ENCODE measurements around the gene TEPSIN. TPM values are rescaled to one million over a fixed set of nuclear protein-coding genes. Genes with fewer than 3 reads are reported as not detected.

Gene TEPSIN
- total RNA-seq, 6 donors from 2014 or later, result 33.1 to 141 (median 49.7) TPM

GRCh38 chr17:81187586-81188490 lies 51.0 kb downstream of the TEPSIN start:
- H3K4me3 ChIP-seq, result no peak overlapping the region
- H3K36me3 ChIP-seq, result peaks cover 0 to 15% (median 5%) of the 10 kb centered on the region in 4 donors
- DNase-seq (peak in 1 of 2 donors; percentile 76), ATAC-seq (ENCODE audit: low FRiP score in 2 of 2) (no peak)
- no peaks in the 10 kb centered on the region for H3K4me1 ChIP-seq
- no peaks in the 10 kb centered on the region for H3K9me3 ChIP-seq
- H3K27ac ChIP-seq, result no peak overlapping the region
- no peaks in the 10 kb centered on the region for H3K27me3 ChIP-seq
- WGBS, 2 donors, result 93 to 94% methylated on average over 16 to 23 of the region's 26 CpGs
- TF ChIP-seq POLR2A (IDR thresholded peaks at IDR 0.05) (no peak), EP300 (IDR thresholded peaks at IDR 0.05) (no peak), POLR2AphosphoS5 (IDR thresholded peaks at IDR 0.05) (no peak)
- TF ChIP-seq, protein P1, sequence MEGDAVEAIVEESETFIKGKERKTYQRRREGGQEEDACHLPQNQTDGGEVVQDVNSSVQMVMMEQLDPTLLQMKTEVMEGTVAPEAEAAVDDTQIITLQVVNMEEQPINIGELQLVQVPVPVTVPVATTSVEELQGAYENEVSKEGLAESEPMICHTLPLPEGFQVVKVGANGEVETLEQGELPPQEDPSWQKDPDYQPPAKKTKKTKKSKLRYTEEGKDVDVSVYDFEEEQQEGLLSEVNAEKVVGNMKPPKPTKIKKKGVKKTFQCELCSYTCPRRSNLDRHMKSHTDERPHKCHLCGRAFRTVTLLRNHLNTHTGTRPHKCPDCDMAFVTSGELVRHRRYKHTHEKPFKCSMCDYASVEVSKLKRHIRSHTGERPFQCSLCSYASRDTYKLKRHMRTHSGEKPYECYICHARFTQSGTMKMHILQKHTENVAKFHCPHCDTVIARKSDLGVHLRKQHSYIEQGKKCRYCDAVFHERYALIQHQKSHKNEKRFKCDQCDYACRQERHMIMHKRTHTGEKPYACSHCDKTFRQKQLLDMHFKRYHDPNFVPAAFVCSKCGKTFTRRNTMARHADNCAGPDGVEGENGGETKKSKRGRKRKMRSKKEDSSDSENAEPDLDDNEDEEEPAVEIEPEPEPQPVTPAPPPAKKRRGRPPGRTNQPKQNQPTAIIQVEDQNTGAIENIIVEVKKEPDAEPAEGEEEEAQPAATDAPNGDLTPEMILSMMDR (IDR thresholded peaks at IDR 0.05), result no peak

DNA sequence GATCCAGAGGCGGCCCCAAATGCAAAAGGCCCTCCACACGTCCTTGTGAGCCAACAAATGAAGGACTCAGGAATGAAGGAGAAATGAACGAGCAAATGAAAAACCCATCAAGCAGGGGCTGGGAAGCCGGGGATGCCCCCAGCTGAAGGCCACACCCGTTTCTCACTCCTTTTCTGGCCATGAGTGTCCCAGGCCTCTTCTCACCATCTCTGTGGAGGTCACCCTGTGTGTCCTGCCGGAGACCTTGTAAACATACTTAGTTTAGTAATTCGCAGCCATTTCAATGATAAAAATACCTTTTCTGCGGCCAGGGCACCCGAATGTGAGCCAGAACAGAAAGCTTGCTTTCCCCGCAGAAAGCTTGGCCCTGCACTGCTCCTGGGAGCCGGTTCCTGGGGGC lies 51.7 kb downstream of the TEPSIN start:
- Histone ChIP-seq H3K27me3 (no peaks in the 10 kb centered on the region), H3K4me1 (no peaks in the 10 kb centered on the region), H3K27ac (no peak overlapping the region), H3K36me3 (peaks cover 0 to 15% (median 5%) of the 10 kb centered on the region in 4 donors), H3K9me3 (no peaks in the 10 kb centered on the region), H3K4me3 (no peak overlapping the region)
- 92 to 94% methylated on average over 10 to 11 of the region's 11 CpGs for whole genome bisulfite sequencing, 2 donors
- ATAC-seq (ENCODE audit: low FRiP score in 2 of 2) (no peak), DNase-seq (no peak)
- no peak for TF ChIP-seq POLR2A (IDR thresholded peaks at IDR 0.05)
- TF ChIP-seq, protein P1 (IDR thresholded peaks at IDR 0.05), result no peak
- TF ChIP-seq POLR2AphosphoS5 (IDR thresholded peaks at IDR 0.05), result no peak
- TF ChIP-seq EP300 (IDR thresholded peaks at IDR 0.05), result no peak

DNA sequence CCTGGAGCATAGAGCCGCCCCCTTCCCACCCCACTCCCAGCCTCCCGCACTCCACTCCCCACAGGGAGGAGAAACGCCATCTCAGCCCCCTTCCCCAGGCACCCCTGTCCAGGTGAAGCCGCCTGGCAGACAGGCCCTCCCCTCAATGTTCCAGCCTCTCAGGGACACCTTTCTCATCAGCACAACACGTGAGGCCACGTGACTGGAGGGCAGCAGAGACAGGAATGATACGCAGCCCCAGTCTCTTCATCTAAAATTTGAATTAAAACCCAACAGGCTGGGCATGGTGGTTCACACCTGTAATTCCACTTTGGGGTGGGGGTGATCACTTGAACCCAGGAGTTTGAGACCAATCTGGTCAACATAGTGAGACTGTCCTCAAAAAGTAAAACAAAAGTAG lies 52.7 kb downstream of the TEPSIN start:
- no peaks in the 10 kb centered on the region for H3K9me3 ChIP-seq
- H3K27me3 ChIP-seq, result no peaks in the 10 kb centered on the region
- WGBS, 2 donors, result 71 to 79% methylated on average over 3 to 5 of the region's 7 CpGs
- H3K4me1 ChIP-seq, result no peaks in the 10 kb centered on the region
- no peak overlapping the region for H3K27ac ChIP-seq
- ATAC-seq (ENCODE audit: low FRiP score in 2 of 2), result no peak
- H3K4me3 ChIP-seq, result no peak overlapping the region
- DNase-seq, result no peak
- TF ChIP-seq, protein P1 (IDR thresholded peaks at IDR 0.05), result no peak
- TF ChIP-seq POLR2A (IDR thresholded peaks at IDR 0.05), result no peak
- TF ChIP-seq POLR2AphosphoS5 (IDR thresholded peaks at IDR 0.05), result no peak
- TF ChIP-seq EP300 (IDR thresholded peaks at IDR 0.05), result no peak
- peaks cover 0 to 15% (median 5%) of the 10 kb centered on the region in 4 donors for H3K36me3 ChIP-seq

DNA sequence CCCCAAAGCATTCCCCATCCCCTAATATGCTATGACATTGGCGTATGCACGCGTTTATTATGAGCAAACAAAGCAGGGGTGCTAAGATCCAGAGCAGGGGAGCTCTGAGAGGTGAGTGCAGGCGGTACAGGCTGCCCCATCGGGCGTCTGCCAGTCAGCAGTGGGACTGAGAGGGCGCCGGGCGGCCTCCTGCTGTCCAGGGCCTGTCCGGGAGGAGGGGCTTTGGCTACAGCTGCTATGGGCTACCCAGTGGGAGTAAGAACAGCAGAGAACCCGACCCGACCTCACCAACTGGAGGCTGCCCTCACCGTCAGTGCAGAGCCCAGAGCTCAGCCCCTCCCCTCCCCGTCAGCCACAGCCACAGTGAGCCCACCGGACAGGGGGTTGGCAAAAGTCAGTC lies 54.3 kb downstream of the TEPSIN start:
- DNase-seq (peak in 1 of 2 donors; percentile 66), ATAC-seq (ENCODE audit: low FRiP score in 2 of 2) (no peak)
- Histone ChIP-seq H3K4me1 (no peaks in the 10 kb centered on the region), H3K27ac (no peak overlapping the region), H3K4me3 (no peak overlapping the region), H3K27me3 (no peaks in the 10 kb centered on the region), H3K36me3 (peaks cover 0 to 4% (median 1%) of the 10 kb centered on the region in 4 donors), H3K9me3 (no peaks in the 10 kb centered on the region)
- 25 to 40% methylated on average over 7 to 15 of the region's 15 CpGs for WGBS, 2 donors
- TF ChIP-seq EP300 (IDR thresholded peaks at IDR 0.05), result no peak
- no peak for TF ChIP-seq POLR2A (IDR thresholded peaks at IDR 0.05)
- no peak for TF ChIP-seq POLR2AphosphoS5 (IDR thresholded peaks at IDR 0.05)
- TF ChIP-seq, protein P1 (IDR thresholded peaks at IDR 0.05), result no peak

Measured in upper lobe of left lung (tissue), 6 donors.